ENCODE measurements around the gene HABP4.
"Not testable (repeated sequence)": the region's sequence is repeated elsewhere in the genome, so short reads cannot be mapped to it uniquely, and the experiment has no call there.

Gene HABP4

DNA sequence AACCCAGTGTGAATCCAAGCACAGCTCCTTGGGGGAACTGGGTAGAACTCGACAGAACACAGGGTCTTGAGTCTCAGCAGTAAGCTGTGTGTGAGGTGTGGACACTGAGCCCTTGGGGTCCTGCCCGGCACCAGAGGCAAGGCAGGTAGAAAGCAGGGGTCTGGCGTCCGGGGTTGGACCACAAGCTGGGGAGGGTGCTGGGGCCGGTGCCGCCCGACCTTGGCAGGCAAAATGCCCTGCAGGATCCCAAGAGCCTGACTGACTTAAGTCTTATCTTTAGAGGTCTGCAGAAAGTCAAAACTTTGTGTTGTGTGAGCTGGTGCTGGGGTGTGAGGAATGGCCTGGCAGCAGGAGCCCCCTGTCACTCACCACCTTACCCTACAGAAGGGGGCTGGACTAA is 49.3 kb downstream of the HABP4 start:
- no peak for DNase-seq (ENCODE audit: low read depth)

GRCh38 chr9:96500696-96501632 is 51.0 kb downstream of the HABP4 start:
- DNase-seq (ENCODE audit: low read depth): no peak

- DNase-seq (ENCODE audit: low read depth): no peak
Observed at GRCh38 chr9:96501633-96502538, 51.9 kb downstream of the HABP4 start.

DNA sequence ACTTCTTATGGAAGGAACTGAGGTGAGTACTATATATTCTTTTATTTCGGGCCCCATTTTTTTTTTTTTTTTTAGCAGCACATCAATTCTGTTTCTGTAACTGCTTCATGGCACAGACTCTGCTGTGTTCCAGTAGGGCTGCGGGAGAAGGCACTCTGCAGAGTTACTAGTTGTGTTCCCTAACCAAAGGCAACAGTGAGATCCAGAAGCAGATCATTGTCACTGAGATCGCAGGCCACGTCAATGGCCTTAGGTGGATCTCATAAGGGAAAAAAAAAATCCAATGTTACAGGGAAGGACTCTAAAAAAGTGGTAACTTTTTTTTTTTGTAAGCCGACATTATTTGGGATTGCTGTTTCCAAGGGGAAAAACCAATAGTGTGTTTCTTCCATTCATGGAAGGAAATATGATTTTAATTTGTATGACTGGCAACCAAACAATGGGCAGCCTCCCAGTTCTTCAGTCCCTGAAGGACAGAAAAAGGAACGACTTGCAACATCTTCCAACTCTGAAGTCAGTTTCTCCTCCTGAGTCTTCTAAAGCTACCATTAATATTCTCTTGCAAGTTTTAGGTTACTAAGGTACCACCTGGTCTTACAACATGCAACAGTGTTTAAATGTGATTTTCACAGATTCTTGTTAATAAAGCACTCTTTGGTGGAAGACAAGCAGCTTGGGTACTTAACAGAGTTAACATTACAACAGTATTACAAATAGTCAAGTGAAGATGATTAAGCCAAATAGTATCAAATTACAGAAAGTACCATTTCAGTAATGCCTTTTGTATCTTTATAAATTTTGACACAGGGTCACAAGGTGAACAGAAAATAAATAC is 52.8 kb downstream of the HABP4 start:
- DNase-seq (ENCODE audit: low read depth): no peak

- DNase-seq (ENCODE audit: low read depth): not testable (repeated sequence)
Observed at GRCh38 chr9:96503374-96503748, 53.4 kb downstream of the HABP4 start.

GRCh38 chr9:96503918-96504317 is 53.9 kb downstream of the HABP4 start:
- DNase-seq (ENCODE audit: low read depth): no peak

DNA sequence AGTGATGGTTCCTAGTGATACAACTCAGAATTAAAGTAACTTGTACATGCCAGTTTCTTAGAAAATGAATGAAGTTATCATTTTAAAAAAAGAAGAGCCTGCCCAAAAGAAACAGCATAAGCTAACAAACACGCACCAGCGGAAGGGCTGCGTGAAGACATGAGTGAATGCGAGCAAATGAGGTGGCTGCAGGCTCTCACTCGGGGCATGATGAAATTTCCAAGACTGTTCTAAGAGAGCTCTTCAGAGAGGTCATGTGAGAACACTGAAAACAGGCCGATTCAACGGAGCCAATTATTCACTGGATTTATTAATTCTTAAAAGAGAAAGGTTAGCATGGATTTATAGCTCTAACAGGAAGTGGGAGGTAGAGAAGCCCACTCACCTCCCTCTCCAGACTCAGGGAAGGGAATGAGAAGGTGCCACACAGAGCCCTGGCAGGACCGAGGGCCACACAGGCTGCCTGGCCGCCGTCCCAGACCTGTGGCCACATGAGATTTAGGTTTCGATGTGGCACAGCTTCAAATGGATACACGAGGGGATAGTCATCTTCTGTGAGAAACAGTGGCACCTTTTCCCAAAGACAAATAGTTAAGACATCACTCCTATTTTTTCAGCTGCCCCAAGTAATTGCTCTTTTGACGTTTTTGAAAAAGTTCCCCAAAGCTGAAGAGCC is 55.5 kb downstream of the HABP4 start:
- no peak for DNase-seq (ENCODE audit: low read depth)

DNA sequence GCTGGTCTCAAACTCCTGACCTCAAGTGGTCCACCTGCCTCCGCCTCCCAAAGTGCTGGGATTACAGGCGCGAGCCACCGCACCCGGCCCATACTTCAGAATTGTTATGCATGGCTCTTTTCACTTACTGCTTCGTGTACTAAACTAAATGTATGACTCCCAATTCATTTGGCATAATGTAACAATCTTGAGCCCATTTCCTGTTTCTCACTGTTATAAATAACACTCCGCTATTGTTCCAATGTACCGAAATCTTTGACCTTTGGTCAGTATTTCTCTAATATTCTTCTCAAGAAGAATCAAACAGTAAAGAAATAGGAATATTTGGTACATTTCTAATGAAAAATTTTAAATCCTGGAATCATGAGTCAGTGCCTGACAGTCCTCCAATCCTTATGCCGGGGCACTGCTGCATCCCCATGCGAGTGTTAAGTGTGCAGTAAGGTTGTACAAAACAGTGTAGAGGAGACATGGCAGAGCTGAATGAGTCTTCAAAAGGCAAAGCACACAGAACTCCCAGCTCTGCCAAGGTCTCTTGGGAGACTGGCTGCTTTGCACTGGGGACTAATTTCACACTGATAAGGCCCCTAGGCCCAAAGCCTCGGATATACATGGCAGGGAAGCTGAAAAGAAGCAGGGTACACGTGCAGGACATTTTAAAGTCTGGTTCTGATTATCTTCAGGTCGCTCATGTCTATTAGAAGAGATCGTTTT is 58.4 kb downstream of the HABP4 start:
- no peak for DNase-seq (ENCODE audit: low read depth)

- no peak for DNase-seq (ENCODE audit: low read depth)
Observed at GRCh38 chr9:96509026-96509425, 59.1 kb downstream of the HABP4 start.

DNA sequence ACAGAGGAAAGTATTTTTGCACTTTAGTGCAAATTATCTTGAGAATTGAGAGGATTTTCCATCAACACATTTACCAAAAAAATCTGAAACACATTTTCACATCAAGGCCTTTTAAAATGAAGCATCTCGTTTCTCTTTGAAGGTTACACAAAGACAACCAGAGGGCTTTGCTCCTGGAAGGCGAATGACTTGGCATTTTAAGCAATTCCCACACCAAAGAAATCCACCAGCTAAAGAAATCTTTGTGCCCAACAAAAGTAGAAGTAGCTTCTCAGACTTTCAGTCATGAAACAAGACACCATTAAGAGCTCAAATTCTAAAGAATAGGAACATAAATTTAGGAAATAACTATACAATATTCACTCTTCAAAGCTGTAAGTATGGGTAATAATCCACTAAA is 59.9 kb downstream of the HABP4 start:
- no peak for DNase-seq (ENCODE audit: low read depth)

GRCh38 chr9:96510258-96510657 is 60.3 kb downstream of the HABP4 start:
- no peak for DNase-seq (ENCODE audit: low read depth)

DNA sequence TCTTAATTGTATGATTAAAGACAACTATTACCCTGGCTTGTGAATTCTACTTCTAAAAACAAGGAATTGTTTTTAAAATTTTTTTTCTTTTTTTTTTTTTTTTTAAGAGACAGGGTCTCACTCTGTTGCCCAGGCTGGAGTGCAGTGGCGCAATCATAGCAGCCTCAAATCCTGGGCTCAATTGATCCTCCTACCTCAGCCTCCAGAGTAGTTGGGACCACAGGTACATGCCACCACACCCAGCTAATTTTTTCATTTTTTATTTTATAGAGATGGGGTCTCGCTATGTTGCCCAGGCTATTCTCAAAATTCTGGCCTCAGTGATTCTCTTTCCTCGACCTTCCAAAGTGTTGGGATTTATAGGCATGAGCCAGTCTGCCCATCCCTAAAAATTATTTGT is 62.3 kb downstream of the HABP4 start:
- no peak for DNase-seq (ENCODE audit: low read depth)

DNA sequence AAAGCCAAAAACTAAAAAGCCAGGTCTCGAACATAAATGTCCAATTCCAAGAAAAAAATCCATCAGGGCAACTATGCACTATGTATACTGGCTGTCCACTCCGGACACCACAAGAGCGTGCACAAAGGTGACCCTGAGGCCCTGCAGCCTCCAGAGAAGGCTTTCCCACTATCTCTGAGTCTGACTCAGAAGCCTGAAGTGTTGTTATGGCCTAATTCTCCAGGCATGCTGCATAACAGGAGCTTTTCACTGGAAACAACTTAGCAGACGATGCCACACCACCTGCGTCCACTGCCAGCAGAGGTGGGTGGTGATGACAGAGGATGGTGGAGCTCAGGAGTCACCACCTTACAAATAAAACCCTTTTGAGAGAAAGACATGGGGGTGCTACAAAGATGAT is 63.7 kb downstream of the HABP4 start:
- no peak for DNase-seq (ENCODE audit: low read depth)

DNA sequence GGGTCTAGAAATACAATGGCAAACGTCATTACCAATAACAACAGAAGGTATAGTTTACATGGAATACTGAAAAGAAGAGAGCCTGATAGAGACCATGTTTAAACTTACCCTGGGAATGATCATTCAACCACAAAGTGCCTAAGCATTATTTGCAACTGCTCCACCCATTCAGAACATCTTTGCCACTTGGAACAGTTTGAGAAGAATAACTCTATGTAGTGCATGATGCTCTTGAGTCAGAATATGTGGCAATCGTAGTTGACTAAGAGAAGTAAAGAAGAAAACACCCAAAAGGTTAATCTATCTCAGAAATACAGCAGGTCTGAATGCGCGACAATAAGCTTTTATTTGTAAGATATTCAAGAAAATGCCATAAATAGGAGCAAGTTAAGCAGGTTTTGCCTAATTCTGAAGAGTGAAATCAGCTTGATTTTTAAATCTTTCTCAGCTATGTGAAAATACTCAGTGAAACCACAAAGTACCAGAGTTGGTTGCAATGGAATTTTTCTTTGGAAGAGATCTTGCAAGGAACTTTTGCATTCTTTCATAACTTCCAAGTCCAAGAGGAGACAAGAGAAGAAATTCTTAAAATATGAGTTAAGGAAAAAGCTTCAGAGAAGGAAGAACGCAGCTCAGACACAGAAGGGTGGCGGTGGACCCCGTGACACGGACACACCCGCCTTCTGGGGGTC is 64.3 kb downstream of the HABP4 start:
- no peak for DNase-seq (ENCODE audit: low read depth)

- no peak for DNase-seq (ENCODE audit: low read depth)
Observed at GRCh38 chr9:96514800-96515158, 64.8 kb downstream of the HABP4 start.

- DNase-seq (ENCODE audit: low read depth): no peak
Observed at GRCh38 chr9:96515621-96516470, 65.9 kb downstream of the HABP4 start.

GRCh38 chr9:96519095-96519494 is 69.1 kb downstream of the HABP4 start:
- no peak for DNase-seq (ENCODE audit: low read depth)

DNA sequence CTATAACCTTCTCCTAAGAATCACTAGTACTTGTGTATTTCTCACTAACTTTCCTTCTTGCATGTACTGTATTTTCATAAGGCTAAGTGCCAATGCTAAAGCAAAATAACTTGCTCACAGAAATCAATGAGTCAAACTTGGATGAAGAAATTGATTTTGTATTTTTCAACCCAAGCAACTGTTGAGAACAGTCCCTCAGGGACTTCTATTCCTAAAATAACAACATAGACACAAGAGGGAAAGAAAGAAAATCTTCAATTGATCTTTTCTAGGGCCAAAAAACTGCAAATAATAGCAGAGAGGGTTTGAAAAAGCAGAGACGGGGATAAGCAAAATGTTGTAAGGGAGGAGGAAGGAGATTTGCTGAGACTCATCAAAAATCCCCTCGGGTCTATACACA is 69.8 kb downstream of the HABP4 start:
- no peak for DNase-seq (ENCODE audit: low read depth)

- DNase-seq (ENCODE audit: low read depth): no peak
Observed at GRCh38 chr9:96522366-96522765, 72.4 kb downstream of the HABP4 start.
